GM12891 (cell line): Measurements from ENCODE around the gene KRTAP1-4.

Source experiments
- POLR2A ChIP-seq: IDR thresholded peaks from 2 replicates; pipeline ENCODE4 v1.6.1; 2011; ENCODE audit warnings: low read depth, low read length, control low read depth
- SPI1 ChIP-seq: IDR thresholded peaks from 2 replicates; pipeline ENCODE4 v1.6.1; 2011; ENCODE audit warnings: low read depth, low read length, control low read depth
- TAF1 ChIP-seq: IDR thresholded peaks from 2 replicates; pipeline ENCODE4 v1.6.1; 2011; ENCODE audit warnings: low read depth, low read length, control low read depth

GRCh38 chr17:41061964-41062363 lies 32.0 kb upstream of the KRTAP1-4 start:
- TF ChIP-seq POLR2A (no peak), SPI1 (no peak), TAF1 (no peak)
